ENCODE measurements around the gene EHBP1.

DNA sequence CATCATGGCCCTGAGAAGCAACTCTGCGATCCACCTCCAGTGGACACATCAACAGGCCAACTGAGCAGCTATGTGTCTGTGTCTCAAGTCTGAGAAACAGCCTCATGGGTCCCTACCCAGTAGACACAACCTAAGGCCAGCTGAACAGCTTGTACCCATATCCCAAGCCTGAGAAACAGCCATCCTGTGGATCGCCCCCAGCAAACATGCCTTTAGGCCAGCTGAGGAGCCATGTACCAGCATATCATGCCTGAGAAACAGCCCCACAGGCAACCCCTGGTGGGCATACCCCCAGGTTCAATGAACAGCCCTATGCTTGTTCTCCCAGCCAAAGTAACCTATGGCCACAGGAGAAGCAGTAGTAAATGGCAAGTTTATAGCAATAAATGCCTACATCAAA is 218.4 kb downstream of the EHBP1 start:
- TF ChIP-seq, protein P1, sequence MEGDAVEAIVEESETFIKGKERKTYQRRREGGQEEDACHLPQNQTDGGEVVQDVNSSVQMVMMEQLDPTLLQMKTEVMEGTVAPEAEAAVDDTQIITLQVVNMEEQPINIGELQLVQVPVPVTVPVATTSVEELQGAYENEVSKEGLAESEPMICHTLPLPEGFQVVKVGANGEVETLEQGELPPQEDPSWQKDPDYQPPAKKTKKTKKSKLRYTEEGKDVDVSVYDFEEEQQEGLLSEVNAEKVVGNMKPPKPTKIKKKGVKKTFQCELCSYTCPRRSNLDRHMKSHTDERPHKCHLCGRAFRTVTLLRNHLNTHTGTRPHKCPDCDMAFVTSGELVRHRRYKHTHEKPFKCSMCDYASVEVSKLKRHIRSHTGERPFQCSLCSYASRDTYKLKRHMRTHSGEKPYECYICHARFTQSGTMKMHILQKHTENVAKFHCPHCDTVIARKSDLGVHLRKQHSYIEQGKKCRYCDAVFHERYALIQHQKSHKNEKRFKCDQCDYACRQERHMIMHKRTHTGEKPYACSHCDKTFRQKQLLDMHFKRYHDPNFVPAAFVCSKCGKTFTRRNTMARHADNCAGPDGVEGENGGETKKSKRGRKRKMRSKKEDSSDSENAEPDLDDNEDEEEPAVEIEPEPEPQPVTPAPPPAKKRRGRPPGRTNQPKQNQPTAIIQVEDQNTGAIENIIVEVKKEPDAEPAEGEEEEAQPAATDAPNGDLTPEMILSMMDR (conservative IDR thresholded peaks at IDR 0.05 in 1 of 2, IDR thresholded peaks at IDR 0.05 in 1 of 2; ENCODE audit: extremely low read depth in 1 of 2, insufficient read depth in 1 of 2, low read depth in 1 of 2, low read length in 2 of 2) = no peak
- no peak for TF ChIP-seq EZH2 (IDR thresholded peaks at IDR 0.05; ENCODE audit: borderline replicate concordance, low read length)
